ENCODE results near the gene BNIP3.

GRCh38 chr10:131968949-131969348, 12.8 kb downstream of the BNIP3 start:
- TF ChIP-seq POLR2AphosphoS5 (IDR thresholded peaks at IDR 0.05; ENCODE audit: low read depth, low read length): no peak
- TF ChIP-seq SIN3A (IDR thresholded peaks at IDR 0.05; ENCODE audit: borderline replicate concordance, insufficient read depth, low read length): no peak
- no peak for TF ChIP-seq TAF1 (IDR thresholded peaks at IDR 0.05; ENCODE audit: borderline replicate concordance, insufficient read depth, low read length)
- no peak for TF ChIP-seq REST (IDR thresholded peaks at IDR 0.05; ENCODE audit: insufficient read depth in 1 of 2, low read depth in 2 of 2, low read length in 2 of 2)
- no peak for TF ChIP-seq FOXP2 (optimal IDR thresholded peaks at IDR 0.05; ENCODE audit: borderline replicate concordance, extremely low read depth, extremely low read length, insufficient read depth)

Measured in PFSK-1 (cell line).